BJ (cell line): Measurements from ENCODE around the gene SIN3B. TPM values are rescaled to one million over a fixed set of nuclear protein-coding genes. Genes with fewer than 3 reads are reported as not detected.

Experiments
- CTCF ChIA-PET: fragments of 350-600 bp; formaldehyde crosslinking; extraction: SDS; loops from one replicate; lab custom pipeline; 2021; ENCODE audit warnings: antibody characterized with exemption, inconsistent platforms; lab: Yijun Ruan, JAX
- POLR2A ChIA-PET: fragments of 300-600 bp; sonication (Branson Sonifier 250); formaldehyde crosslinking; extraction: SDS; loops from one replicate; lab custom pipeline; 2021; ENCODE audit warnings: antibody characterized with exemption; lab: Charles Lee
- DNase-seq: peaks from one replicate; pipeline ENCODE4 v3.0.0-alpha.2; 2011; ENCODE audit warnings: low read depth
- H3K27me3 ChIP-seq: 2 replicates; pipeline ENCODE4 v1.6.0; 2011; ENCODE audit warnings: low read length; ENCODE audit not compliant: control insufficient read depth, insufficient read depth
- H3K36me3 ChIP-seq: 2 replicates; pipeline ENCODE4 v1.5.1; 2011; ENCODE audit warnings: low read length; ENCODE audit not compliant: control insufficient read depth, insufficient read depth
- H3K4me3 ChIP-seq: 2 replicates; pipeline ENCODE4 v1.5.1; 2011; ENCODE audit warnings: low read depth, mild to moderate bottlenecking, control low read depth, low read length
- polyA plus RNA-seq: library from polyadenylated mRNA; depleted of rRNA; stranded (reverse); fragments of >200 nt; gene quantifications from 2 replicates; pipeline ENCODE4 v1.2.3, GENCODE V29; 2011
- TF ChIP-seq, protein P1 (sequence below): IDR thresholded peaks from 2 replicates; pipeline ENCODE4 v1.5.1; 2011; ENCODE audit warnings: low read depth, mild to moderate bottlenecking, control low read depth, inconsistent platforms, low read length, moderate library complexity; ENCODE audit not compliant: insufficient read depth

Gene SIN3B
- polyA plus RNA-seq, 1 experiment, result 25.5 TPM

DNA sequence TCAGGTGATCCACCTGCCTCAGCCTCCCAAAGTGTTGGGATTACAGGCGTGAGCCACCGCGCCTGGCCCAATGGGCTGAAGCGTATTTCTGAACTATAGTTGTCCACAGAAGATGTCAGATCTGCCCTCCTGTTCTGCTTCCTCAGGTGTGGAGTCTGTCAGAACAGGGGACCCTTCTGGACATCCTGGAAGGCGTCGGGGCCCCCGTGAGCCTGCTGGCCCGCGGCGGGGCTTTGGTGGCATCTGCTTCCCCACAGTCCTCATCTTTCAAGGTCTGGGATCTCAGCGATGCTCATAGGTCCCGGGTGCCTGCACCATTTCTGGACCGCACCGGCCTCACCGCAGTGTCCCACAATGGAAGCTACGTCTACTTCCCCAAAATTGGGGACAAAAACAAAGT is 29.5 kb upstream of the SIN3B start:
- H3K36me3 ChIP-seq, result no peaks in the 10 kb centered on the region
- ChIA-PET POLR2A (no interaction called here), CTCF (no interaction called here)
- TF ChIP-seq, protein P1, sequence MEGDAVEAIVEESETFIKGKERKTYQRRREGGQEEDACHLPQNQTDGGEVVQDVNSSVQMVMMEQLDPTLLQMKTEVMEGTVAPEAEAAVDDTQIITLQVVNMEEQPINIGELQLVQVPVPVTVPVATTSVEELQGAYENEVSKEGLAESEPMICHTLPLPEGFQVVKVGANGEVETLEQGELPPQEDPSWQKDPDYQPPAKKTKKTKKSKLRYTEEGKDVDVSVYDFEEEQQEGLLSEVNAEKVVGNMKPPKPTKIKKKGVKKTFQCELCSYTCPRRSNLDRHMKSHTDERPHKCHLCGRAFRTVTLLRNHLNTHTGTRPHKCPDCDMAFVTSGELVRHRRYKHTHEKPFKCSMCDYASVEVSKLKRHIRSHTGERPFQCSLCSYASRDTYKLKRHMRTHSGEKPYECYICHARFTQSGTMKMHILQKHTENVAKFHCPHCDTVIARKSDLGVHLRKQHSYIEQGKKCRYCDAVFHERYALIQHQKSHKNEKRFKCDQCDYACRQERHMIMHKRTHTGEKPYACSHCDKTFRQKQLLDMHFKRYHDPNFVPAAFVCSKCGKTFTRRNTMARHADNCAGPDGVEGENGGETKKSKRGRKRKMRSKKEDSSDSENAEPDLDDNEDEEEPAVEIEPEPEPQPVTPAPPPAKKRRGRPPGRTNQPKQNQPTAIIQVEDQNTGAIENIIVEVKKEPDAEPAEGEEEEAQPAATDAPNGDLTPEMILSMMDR, result no peak
- no peak overlapping the region for H3K4me3 ChIP-seq
- H3K27me3 ChIP-seq, result no peaks in the 10 kb centered on the region
- DNase-seq, result no peak

DNA sequence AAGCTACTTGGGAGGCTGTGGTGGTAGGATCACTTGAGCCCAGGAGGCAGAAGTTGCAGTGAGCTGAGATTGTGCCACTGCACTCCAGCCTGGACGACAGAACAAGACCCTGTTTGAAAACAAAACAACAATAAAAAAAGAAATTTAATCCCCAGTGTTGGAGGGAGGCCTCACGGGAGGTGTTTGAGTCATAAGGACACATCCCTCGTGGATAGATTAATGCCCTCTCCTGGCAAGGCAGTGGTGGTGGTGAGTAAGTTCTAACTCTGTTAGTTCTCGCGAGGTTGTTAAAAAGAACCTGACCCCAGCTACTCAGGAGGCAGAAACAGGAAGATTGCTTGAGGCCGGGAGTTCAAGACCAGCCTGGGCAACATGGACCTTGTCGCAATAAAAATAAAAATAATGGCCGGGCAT is 27.6 kb upstream of the SIN3B start:
- ChIA-PET POLR2A (no interaction called here), CTCF (interaction anchor here (1.2 kb wide), 1 partner anchor 88 kb away, joined by 3 read pairs; no protein-coding TSS in a partner anchor)
- Histone ChIP-seq H3K4me3 (no peak overlapping the region), H3K36me3 (no peaks in the 10 kb centered on the region), H3K27me3 (no peaks in the 10 kb centered on the region)
- TF ChIP-seq, protein P1, result no peak
- no peak for DNase-seq

DNA sequence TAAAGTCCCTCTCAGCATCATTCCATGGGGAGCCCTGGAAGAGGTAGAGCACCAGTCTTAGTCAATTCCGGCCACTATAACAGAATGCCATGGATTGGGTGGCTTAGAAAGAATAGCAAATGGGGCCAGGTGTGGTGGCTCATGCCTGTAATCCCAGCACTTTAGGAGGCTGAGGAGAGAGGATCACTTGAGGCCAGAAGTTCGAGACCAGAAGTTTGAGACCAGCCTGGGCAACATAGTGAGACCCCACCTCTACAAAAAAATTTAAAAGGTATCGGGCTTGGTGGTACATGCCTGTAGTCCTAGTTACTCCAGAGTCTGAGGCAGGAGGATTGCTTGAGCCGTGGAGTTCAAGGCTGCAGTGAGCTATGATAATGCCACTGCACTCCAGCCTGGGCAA is 25.0 kb upstream of the SIN3B start:
- Histone ChIP-seq H3K36me3 (no peaks in the 10 kb centered on the region), H3K27me3 (no peaks in the 10 kb centered on the region), H3K4me3 (no peak overlapping the region)
- no peak for DNase-seq
- CTCF ChIA-PET, result interaction anchor here (1.1 kb wide), 1 partner anchor 31 kb away, joined by 4 read pairs; no protein-coding TSS in a partner anchor
- POLR2A ChIA-PET, result no interaction called here
- TF ChIP-seq, protein P1, result no peak

DNA sequence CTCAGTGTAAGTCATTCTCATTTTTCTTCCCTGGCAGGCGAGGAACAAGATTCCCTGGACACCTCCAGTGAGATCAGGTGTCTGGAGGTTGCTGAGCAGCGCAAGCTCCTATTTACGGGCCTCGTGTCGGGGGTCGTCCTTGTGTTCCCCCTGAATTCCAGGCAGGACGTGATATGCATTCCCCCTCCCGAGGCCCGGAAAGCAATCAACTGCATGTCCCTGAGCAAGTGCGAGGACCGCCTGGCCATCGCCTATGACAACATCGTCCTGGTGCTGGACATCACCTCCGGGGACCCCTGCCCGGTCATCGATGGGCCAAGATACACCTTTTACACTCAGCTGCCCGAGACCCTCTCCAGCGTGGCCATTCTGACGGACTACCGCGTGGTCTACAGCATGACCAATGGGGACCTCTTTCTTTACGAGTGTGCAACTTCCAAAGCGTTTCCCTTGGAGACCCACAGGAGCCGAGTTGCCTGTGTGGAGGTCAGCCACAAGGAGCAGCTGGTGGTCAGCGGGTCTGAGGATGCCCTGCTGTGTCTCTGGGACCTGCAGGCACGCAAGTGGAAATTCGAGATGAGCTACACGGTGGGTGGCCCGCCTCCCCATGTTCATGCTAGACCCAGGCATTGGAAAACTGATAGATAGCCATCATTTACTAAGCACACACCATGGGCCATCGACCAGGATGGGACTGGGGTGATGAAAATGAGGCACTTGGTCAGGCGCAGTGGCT is 21.5 kb upstream of the SIN3B start:
- CTCF ChIA-PET, result no interaction called here
- DNase-seq, result no peak
- H3K4me3 ChIP-seq, result no peak overlapping the region
- no peaks in the 10 kb centered on the region for H3K27me3 ChIP-seq
- POLR2A ChIA-PET, result no interaction called here
- H3K36me3 ChIP-seq, result no peaks in the 10 kb centered on the region
- TF ChIP-seq, protein P1, result no peak

DNA sequence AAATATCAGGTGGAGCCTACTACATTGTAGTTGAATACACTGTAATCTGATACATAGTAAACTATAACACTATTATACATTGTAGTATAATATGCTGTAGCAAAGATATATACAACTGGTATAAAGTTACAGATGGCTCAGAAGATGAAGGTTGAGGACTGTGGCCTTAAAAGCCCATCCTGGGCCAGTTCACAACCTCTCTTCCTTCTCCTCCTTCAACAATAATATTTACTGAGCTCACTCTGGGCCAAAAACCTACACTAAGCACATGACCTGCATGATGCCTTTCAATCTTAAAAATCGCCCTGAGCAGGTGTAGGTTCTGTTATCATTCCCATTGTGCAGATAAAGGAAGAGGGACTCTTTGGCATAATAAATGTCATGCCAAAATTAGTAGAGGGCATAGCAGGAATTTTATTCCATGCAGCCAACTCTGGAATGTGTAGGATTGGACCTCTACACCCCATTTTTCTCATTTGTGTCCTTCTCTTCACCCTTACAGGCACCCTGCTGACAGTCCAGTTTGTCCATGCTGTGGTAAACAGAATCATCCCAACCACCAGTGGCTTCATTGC is 14.6 kb upstream of the SIN3B start:
- DNase-seq, result no peak
- TF ChIP-seq, protein P1, result no peak
- Histone ChIP-seq H3K36me3 (no peaks in the 10 kb centered on the region), H3K4me3 (no peak overlapping the region), H3K27me3 (no peaks in the 10 kb centered on the region)
- CTCF ChIA-PET, result interaction anchor here (1.4 kb wide), 1 partner anchor 36 kb away, joined by 3 read pairs; no protein-coding TSS in a partner anchor
- POLR2A ChIA-PET, result no interaction called here
